HepG2 (cell line): ENCODE data around the gene BLVRA. TPM values are rescaled to one million over a fixed set of nuclear protein-coding genes. Genes with fewer than 3 reads are reported as not detected.

Experiments used
- ATAC-seq: fragments of 200-7000 bp; cut with Tn5 transposase; 3 replicates; pipeline ENCODE4 v1.9.1; 2020; ENCODE audit warnings: mild to moderate bottlenecking, moderate library complexity
- BruUV-seq: library from RNA; stranded (reverse); fragments of 400-500 nt; replicated peaks from 2 replicates; lab custom pipeline; 2021; lab: Mats Ljungman, UMichigan
- CTCF ChIA-PET: fragments of 300-600 bp; formaldehyde crosslinking; extraction: SDS; loops from one replicate; lab custom pipeline; 2021; ENCODE audit warnings: low total read pairs, inconsistent platforms, low intra/inter-chr PET ratio; lab: Yijun Ruan, JAX
- POLR2A ChIA-PET: fragments of 350-600 bp; sonication (Branson Sonifier 250); formaldehyde crosslinking; loops from one replicate; lab custom pipeline; 2020; ENCODE audit warnings: antibody characterized with exemption, inconsistent platforms; lab: Yijun Ruan, JAX
- DNase-seq: peaks from one replicate; pipeline ENCODE4 v3.0.0-alpha.2; 2015; ENCODE audit warnings: low spot score
- FAIRE-seq: peaks from 3 replicates; lab custom pipeline; 2011; peaks lifted over from hg19 to GRCh38; lab: Jason Lieb, UNC
- H2AFZ ChIP-seq: one replicate; pipeline ENCODE4 v1.6.1; 2011; ENCODE audit warnings: low read length, inconsistent platforms
- H3K27ac ChIP-seq: fragments of 300-600 bp; 3 replicates; pipeline ENCODE4 v1.8.0; 2011; ENCODE audit warnings: mixed run types, mild to moderate bottlenecking, mixed read lengths, low read length, inconsistent platforms; ENCODE audit not compliant: insufficient read depth; ENCODE audit errors: extremely low read length
- H3K27me3 ChIP-seq, 2 experiments: fragments of 200-600 bp in 1 of 2; 2 replicates in 1 of 2; 3 replicates in 1 of 2; pipeline versions ENCODE4 v1.6.0 to v1.8.0; 2011; ENCODE audit warnings: low read length in 2 of 2, mild to moderate bottlenecking in 2 of 2, moderate library complexity in 2 of 2, inconsistent platforms in 1 of 2; ENCODE audit not compliant: insufficient read depth in 2 of 2, control insufficient read depth in 1 of 2
- H3K36me3 ChIP-seq, 2 experiments: fragments of 200-600 bp in 1 of 2; replicated peaks in 1 of 2; 2 replicates in 1 of 2; 3 replicates in 1 of 2; pipeline versions ENCODE4 v1.5.1 to v1.8.0; 2011; ENCODE audit warnings: low read length in 2 of 2, inconsistent platforms in 1 of 2; ENCODE audit not compliant: insufficient read depth in 2 of 2, control insufficient read depth in 1 of 2
- H3K4me1 ChIP-seq: 2 replicates; pipeline ENCODE4 v1.5.1; 2012; ENCODE audit warnings: low read length, inconsistent platforms; ENCODE audit not compliant: insufficient read depth
- H3K4me2 ChIP-seq: 2 replicates; pipeline ENCODE4 v1.6.0; 2011; ENCODE audit warnings: low read depth, low read length, inconsistent platforms
- H3K4me3 ChIP-seq, 3 experiments: fragments of 200-600 bp in 1 of 3; sonication (generic), shearing (Covaris generic) in 1 of 3; replicated peaks in 1 of 3; 2 replicates each; pipeline ENCODE4 v1.5.1; 2011 to 2016; ENCODE audit warnings: low read length in 3 of 3, inconsistent platforms in 2 of 3, low read depth in 2 of 3, mild to moderate bottlenecking in 2 of 3, control low read depth in 1 of 3, mixed read lengths in 1 of 3; ENCODE audit not compliant: insufficient read depth in 1 of 3
- H3K79me2 ChIP-seq: one replicate; pipeline ENCODE4 v1.6.1; 2011; ENCODE audit warnings: low read length, inconsistent platforms; ENCODE audit not compliant: insufficient read depth
- H3K9ac ChIP-seq: 2 replicates; pipeline ENCODE4 v1.6.0; 2011; ENCODE audit warnings: mild to moderate bottlenecking, low read depth, low read length, inconsistent platforms; ENCODE audit not compliant: insufficient read depth
- H3K9me3 ChIP-seq: 2 replicates; pipeline ENCODE4 v1.5.1; 2012; ENCODE audit warnings: mild to moderate bottlenecking, low read length
- H4K20me1 ChIP-seq: 2 replicates; pipeline ENCODE4 v1.6.0; 2011; ENCODE audit warnings: inconsistent platforms, mild to moderate bottlenecking, low read length, moderate library complexity; ENCODE audit not compliant: insufficient read depth
- ADNP ChIP-seq: sonication (generic); formaldehyde crosslinking; IDR thresholded peaks from 2 replicates; pipeline ENCODE4 v1.4.0; 2020; ENCODE audit warnings: missing genetic modification reagents
- FIP1L1 ChIP-seq: fragments of 200-400 bp; formaldehyde crosslinking; IDR thresholded peaks from 2 replicates; pipeline ENCODE4 v1.6.1; 2018; ENCODE audit warnings: low read depth, mild to moderate bottlenecking, low read length, moderate library complexity, borderline replicate concordance; ENCODE audit not compliant: insufficient read depth
- HOXA5 ChIP-seq: sonication (generic); formaldehyde crosslinking; IDR thresholded peaks from 2 replicates; pipeline ENCODE4 v1.4.0; 2020; ENCODE audit warnings: missing genetic modification reagents
- KLF13 ChIP-seq: sonication (generic); formaldehyde crosslinking; IDR thresholded peaks from 2 replicates; pipeline ENCODE4 v1.4.0; 2020; ENCODE audit warnings: mild to moderate bottlenecking, missing genetic modification reagents
- ZBTB7B ChIP-seq: sonication (generic); formaldehyde crosslinking; IDR thresholded peaks from 2 replicates; pipeline ENCODE4 v1.4.0; 2020; ENCODE audit warnings: missing genetic modification reagents
- ZNF589 ChIP-seq: sonication (generic); formaldehyde crosslinking; conservative IDR thresholded peaks from 2 replicates; pipeline ENCODE4 v1.8.0; 2022; ENCODE audit warnings: mild to moderate bottlenecking, moderate library complexity, missing genetic modification reagents
- ZNF747 ChIP-seq: sonication (generic); formaldehyde crosslinking; IDR thresholded peaks from 2 replicates; pipeline ENCODE4 v1.8.1; 2023; ENCODE audit warnings: missing genetic modification reagents, mild to moderate bottlenecking, borderline replicate concordance
- WGBS: methylation state at CpG from one replicate; pipeline ENCODE4 v1.1.6; 2017; ENCODE audit warnings: low lambda C conversion rate; 5-methylcytosine and 5-hydroxymethylcytosine counted together
- in situ Hi-C: cut with HindIII; loops from 2 replicates; pipeline ENCODE4 v1.10.0; 2017; ENCODE audit warnings: low pct_unique_long_range_greater_than_20kb; ENCODE audit not compliant: extremely low pct_ligation_motif_present
- intact Hi-C: fragments of 100-400 bp; cut with micrococcal nuclease; formaldehyde crosslinking; loops from one replicate; pipeline ENCODE4 v1.10.0; 2022; ENCODE audit not compliant: unreplicated experiment
- polyA plus RNA-seq, 8 experiments: library from polyadenylated mRNA; depleted of rRNA in 3 of 8; stranded (reverse) in 7 of 8; unstranded in 1 of 8; fragments of >200 nt; fragmentation: Illumina TruSeq in 4 of 8; extraction: Trizol in 4 of 8; gene quantifications; 2 replicates each; pipeline versions ENCODE4 v1.2.1 to v1.2.3, GENCODE V29; 2011 to 2016; ENCODE audit warnings: low read depth in 4 of 8, missing spikeins in 1 of 8, mixed read lengths in 1 of 8; ENCODE audit not compliant: insufficient read depth in 1 of 8
- total RNA-seq, 5 experiments: library from RNA; depleted of rRNA; stranded (reverse); fragments of >200 nt; fragmentation: Illumina TruSeq; extraction: Trizol; gene quantifications; 2 replicates each; pipeline ENCODE4 v1.2.3, GENCODE V29; 2016; ENCODE audit warnings: low read depth in 1 of 5
- TF ChIP-seq, protein P1 (sequence below): sonication (generic); formaldehyde crosslinking; IDR thresholded peaks from 2 replicates; pipeline ENCODE4 v1.9.0; 2022; ENCODE audit warnings: missing genetic modification reagents, mild to moderate bottlenecking, borderline replicate concordance
- TF ChIP-seq, protein P2 (sequence below): sonication (generic); formaldehyde crosslinking; IDR thresholded peaks from 2 replicates; pipeline ENCODE4 v1.8.1; 2023; ENCODE audit warnings: mild to moderate bottlenecking, missing genetic modification reagents
- TF ChIP-seq, protein P3 (sequence below): sonication (generic); formaldehyde crosslinking; IDR thresholded peaks from 2 replicates; pipeline ENCODE4 v1.4.0; 2020; ENCODE audit warnings: missing genetic modification reagents
- TF ChIP-seq, protein P4 (sequence below): conservative IDR thresholded peaks from 2 replicates; pipeline ENCODE4 v1.6.1; 2018; ENCODE audit warnings: missing genetic modification reagents

Gene BLVRA
- total and polyA plus RNA-seq, 2 of the 13 experiments (the other 11 are each of a cell fraction or from before 2014, with no cell fraction given) = 39.2 to 64.2 TPM

DNA sequence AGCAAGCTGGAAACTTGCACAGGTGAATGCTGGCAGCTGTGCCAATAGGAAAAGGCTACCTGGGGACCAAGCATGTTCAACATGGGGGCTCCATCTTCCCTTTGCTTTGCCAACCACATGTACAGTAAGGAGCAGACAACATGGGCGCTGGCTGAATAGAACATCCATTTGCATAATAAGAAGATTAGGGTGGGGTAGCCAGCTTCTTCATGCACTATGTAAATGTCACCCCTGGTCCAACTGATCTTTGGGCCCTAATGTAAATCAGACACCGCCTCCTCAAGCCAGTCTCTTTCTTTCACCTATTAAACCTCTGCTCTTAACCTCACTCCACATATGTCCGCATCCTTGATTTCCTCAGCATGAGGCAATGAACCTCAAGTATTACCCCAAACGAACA lies 84.8 kb downstream of the BLVRA start:
- Histone ChIP-seq H3K9me3 (no peaks in the 10 kb centered on the region), H3K4me2 (no peak overlapping the region), H3K4me1 (peaks cover 3% of the 10 kb centered on the region), H3K27me3 (no peaks in the 10 kb centered on the region), H4K20me1 (no peaks in the 10 kb centered on the region), H3K79me2 (no peaks in the 10 kb centered on the region), H3K9ac (no peak overlapping the region), H2AFZ (no peak overlapping the region), H3K36me3 (no peaks in the 10 kb centered on the region), H3K27ac (no peak overlapping the region), H3K4me3 (no peak overlapping the region)
- in situ Hi-C loops = loop anchor here (25.0 kb wide), 1 partner anchor 381 kb away; no protein-coding TSS in a partner anchor
- no TSS peak for BruUV-seq
- TF ChIP-seq, protein P1, sequence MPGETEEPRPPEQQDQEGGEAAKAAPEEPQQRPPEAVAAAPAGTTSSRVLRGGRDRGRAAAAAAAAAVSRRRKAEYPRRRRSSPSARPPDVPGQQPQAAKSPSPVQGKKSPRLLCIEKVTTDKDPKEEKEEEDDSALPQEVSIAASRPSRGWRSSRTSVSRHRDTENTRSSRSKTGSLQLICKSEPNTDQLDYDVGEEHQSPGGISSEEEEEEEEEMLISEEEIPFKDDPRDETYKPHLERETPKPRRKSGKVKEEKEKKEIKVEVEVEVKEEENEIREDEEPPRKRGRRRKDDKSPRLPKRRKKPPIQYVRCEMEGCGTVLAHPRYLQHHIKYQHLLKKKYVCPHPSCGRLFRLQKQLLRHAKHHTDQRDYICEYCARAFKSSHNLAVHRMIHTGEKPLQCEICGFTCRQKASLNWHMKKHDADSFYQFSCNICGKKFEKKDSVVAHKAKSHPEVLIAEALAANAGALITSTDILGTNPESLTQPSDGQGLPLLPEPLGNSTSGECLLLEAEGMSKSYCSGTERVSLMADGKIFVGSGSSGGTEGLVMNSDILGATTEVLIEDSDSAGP (CRISPR knock-in tag) = no peak
- TF ChIP-seq, protein P2, sequence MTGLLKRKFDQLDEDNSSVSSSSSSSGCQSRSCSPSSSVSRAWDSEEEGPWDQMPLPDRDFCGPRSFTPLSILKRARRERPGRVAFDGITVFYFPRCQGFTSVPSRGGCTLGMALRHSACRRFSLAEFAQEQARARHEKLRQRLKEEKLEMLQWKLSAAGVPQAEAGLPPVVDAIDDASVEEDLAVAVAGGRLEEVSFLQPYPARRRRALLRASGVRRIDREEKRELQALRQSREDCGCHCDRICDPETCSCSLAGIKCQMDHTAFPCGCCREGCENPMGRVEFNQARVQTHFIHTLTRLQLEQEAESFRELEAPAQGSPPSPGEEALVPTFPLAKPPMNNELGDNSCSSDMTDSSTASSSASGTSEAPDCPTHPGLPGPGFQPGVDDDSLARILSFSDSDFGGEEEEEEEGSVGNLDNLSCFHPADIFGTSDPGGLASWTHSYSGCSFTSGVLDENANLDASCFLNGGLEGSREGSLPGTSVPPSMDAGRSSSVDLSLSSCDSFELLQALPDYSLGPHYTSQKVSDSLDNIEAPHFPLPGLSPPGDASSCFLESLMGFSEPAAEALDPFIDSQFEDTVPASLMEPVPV (CRISPR knock-in tag) = no peak
- TF ChIP-seq HOXA5 = no peak
- no peak for TF ChIP-seq FIP1L1
- no peak for TF ChIP-seq ZBTB7B (CRISPR knock-in tag)
- no peak for TF ChIP-seq ADNP (CRISPR knock-in tag)
- TF ChIP-seq KLF13 (CRISPR knock-in tag) = no peak
- TF ChIP-seq, protein P3, sequence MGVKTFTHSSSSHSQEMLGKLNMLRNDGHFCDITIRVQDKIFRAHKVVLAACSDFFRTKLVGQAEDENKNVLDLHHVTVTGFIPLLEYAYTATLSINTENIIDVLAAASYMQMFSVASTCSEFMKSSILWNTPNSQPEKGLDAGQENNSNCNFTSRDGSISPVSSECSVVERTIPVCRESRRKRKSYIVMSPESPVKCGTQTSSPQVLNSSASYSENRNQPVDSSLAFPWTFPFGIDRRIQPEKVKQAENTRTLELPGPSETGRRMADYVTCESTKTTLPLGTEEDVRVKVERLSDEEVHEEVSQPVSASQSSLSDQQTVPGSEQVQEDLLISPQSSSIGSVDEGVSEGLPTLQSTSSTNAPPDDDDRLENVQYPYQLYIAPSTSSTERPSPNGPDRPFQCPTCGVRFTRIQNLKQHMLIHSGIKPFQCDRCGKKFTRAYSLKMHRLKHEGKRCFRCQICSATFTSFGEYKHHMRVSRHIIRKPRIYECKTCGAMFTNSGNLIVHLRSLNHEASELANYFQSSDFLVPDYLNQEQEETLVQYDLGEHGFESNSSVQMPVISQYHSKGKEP (CRISPR knock-in tag) = no peak
- no peak for TF ChIP-seq ZNF589
- TF ChIP-seq ZNF747 (CRISPR knock-in tag) = no peak
- TF ChIP-seq, protein P4, sequence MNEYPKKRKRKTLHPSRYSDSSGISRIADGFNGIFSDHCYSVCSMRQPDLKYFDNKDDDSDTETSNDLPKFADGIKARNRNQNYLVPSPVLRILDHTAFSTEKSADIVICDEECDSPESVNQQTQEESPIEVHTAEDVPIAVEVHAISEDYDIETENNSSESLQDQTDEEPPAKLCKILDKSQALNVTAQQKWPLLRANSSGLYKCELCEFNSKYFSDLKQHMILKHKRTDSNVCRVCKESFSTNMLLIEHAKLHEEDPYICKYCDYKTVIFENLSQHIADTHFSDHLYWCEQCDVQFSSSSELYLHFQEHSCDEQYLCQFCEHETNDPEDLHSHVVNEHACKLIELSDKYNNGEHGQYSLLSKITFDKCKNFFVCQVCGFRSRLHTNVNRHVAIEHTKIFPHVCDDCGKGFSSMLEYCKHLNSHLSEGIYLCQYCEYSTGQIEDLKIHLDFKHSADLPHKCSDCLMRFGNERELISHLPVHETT (CRISPR knock-in tag) = no peak
- no peak for FAIRE-seq
- WGBS = 47% methylated on average over 3 of the region's 4 CpGs
- intact Hi-C loops = no loop called here
- DNase-seq = no peak
- no peak for ATAC-seq
- POLR2A ChIA-PET = interaction anchor here (1.3 kb wide), 1 partner anchor 261 kb away, joined by 3 read pairs; the partner anchor contains the start of gene STK17A
- CTCF ChIA-PET = no interaction called here
